HG02759 (cell line): ENCODE measurements around the gene LRRC8C.
A peak's percentile ranks its signal among the peaks of the same experiment; 100 is the strongest.
"Not testable (repeated sequence)": the region's sequence is repeated elsewhere in the genome, so short reads cannot be mapped to it uniquely, and the experiment has no call there.

Experiments used
- ATAC-seq: cut with Tn5 transposase; IDR thresholded peaks from one replicate; pipeline ENCODE4 v1.9.1; 2021; ENCODE audit warnings: mild to moderate bottlenecking, moderate library complexity; ENCODE audit not compliant: unreplicated experiment

The LRRC8C gene

GRCh38 chr1:89632657-89633247, at the start of gene LRRC8C:
TSS of gene LRRC8C (plus strand) at chr1:89633120. CDS start at chr1:89686474, 53,354 bp downstream.
- ATAC-seq = peak; percentile 91

GRCh38 chr1:89584211-89584610, 48.7 kb upstream of the LRRC8C start:
- ATAC-seq = no peak

- ATAC-seq = no peak
Observed at GRCh38 chr1:89584781-89585180, 48.1 kb upstream of the LRRC8C start.

- no peak for ATAC-seq
Observed at GRCh38 chr1:89587729-89588161, 45.2 kb upstream of the LRRC8C start.

- ATAC-seq = no peak
Observed at GRCh38 chr1:89588480-89588879, 44.4 kb upstream of the LRRC8C start.

GRCh38 chr1:89589515-89589914, 43.4 kb upstream of the LRRC8C start:
- ATAC-seq = no peak

GRCh38 chr1:89590341-89591080, 42.4 kb upstream of the LRRC8C start:
- ATAC-seq = no peak

- ATAC-seq = not testable (repeated sequence)
Observed at GRCh38 chr1:89592861-89593302, 40.0 kb upstream of the LRRC8C start.

- no peak for ATAC-seq
Observed at GRCh38 chr1:89594096-89594740, 38.7 kb upstream of the LRRC8C start.

GRCh38 chr1:89596698-89597097, 36.2 kb upstream of the LRRC8C start:
- ATAC-seq = no peak

- ATAC-seq = peak; percentile 54
Observed at GRCh38 chr1:89598450-89599331, 34.2 kb upstream of the LRRC8C start.

GRCh38 chr1:89599332-89599630, 33.6 kb upstream of the LRRC8C start:
- ATAC-seq = no peak

- ATAC-seq = peak; percentile 48
Observed at GRCh38 chr1:89600451-89601224, 32.3 kb upstream of the LRRC8C start.

GRCh38 chr1:89602871-89603404, 30.0 kb upstream of the LRRC8C start:
- ATAC-seq = no peak

GRCh38 chr1:89603651-89604413, 29.1 kb upstream of the LRRC8C start:
- no peak for ATAC-seq

GRCh38 chr1:89604414-89604735, 28.5 kb upstream of the LRRC8C start:
- ATAC-seq = no peak

- ATAC-seq = no peak
Observed at GRCh38 chr1:89605692-89606091, 27.2 kb upstream of the LRRC8C start.

- no peak for ATAC-seq
Observed at GRCh38 chr1:89606227-89606980, 26.5 kb upstream of the LRRC8C start.

GRCh38 chr1:89607156-89607555, 25.8 kb upstream of the LRRC8C start:
- no peak for ATAC-seq
